Loucy (cell line): ENCODE data around the gene CPT1C.

ENCODE experiments used
- EZH2phosphoT487 ChIP-seq: fragments of 200-600 bp; IDR thresholded peaks from 2 replicates; pipeline ENCODE4 v1.6.1; 2018; ENCODE audit warnings: antibody characterized with exemption, mild to moderate bottlenecking, moderate library complexity, borderline replicate concordance
- TF ChIP-seq, protein P1 (sequence below): fragments of 200-600 bp; sonication (generic); conservative IDR thresholded peaks from 2 replicates; pipeline ENCODE4 v1.5.1; 2014; ENCODE audit warnings: mild to moderate bottlenecking, antibody characterized with exemption, low read length

- TF ChIP-seq, protein P1, sequence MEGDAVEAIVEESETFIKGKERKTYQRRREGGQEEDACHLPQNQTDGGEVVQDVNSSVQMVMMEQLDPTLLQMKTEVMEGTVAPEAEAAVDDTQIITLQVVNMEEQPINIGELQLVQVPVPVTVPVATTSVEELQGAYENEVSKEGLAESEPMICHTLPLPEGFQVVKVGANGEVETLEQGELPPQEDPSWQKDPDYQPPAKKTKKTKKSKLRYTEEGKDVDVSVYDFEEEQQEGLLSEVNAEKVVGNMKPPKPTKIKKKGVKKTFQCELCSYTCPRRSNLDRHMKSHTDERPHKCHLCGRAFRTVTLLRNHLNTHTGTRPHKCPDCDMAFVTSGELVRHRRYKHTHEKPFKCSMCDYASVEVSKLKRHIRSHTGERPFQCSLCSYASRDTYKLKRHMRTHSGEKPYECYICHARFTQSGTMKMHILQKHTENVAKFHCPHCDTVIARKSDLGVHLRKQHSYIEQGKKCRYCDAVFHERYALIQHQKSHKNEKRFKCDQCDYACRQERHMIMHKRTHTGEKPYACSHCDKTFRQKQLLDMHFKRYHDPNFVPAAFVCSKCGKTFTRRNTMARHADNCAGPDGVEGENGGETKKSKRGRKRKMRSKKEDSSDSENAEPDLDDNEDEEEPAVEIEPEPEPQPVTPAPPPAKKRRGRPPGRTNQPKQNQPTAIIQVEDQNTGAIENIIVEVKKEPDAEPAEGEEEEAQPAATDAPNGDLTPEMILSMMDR, result no peak
- TF ChIP-seq EZH2phosphoT487, result no peak
These were observed at the start of gene CPT1C for GRCh38 chr19:49690656-49691242.
